ENCODE data around the gene SH3BP5L.

DNA sequence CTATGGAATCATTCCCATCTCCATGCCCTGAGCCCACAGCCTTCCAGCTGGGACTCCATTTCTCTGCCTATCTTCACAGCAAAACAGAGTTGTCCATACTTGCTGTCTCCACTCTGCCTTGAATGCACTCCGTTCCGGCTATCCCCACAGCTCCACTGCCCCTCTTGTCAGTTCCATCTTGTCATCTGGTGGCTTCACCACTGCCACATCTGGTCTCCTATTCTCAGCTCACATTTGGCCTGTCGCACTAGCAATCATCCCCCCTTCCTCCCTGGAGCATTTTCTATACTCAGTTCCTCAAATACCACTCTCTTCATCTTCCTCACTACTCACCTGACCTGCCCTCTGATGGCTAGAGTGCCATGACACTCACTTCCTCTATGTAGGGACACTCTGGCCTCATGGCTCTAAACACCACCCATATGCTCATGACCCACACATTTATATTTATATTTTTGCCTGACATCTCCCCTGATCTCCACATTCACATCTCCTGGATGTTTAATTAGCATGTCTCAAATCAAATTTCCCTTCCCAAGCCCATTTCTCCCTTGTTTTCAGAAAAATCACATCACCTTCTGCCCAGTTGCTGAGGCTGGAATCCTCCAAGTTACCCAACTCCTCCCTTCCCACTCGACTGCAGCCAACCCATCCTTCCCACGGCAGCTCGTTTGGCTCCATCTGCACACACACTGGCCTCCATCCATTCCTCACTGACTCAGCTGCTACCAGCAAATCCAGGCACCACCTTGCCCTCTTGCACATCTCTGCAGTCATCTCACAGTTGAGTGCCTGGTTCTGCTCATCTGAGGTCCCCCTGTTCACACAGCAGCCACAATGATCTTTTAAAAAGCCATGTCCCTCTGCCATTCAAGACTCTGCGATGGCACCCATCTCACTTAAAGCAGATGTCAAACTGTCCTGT, 27.0 kb upstream of the SH3BP5L start:
- TF ChIP-seq POLR2AphosphoS5 (IDR thresholded peaks at IDR 0.05; ENCODE audit: low read depth) (no peak), EZH2 (IDR thresholded peaks at IDR 0.05; ENCODE audit: low read depth, unreplicated experiment) (no peak), CREB1 (CRISPR knock-in tag; IDR thresholded peaks at IDR 0.05; ENCODE audit: low read depth) (no peak), NANOG (IDR thresholded peaks at IDR 0.05; ENCODE audit: borderline replicate concordance) (no peak), JUNB (IDR thresholded peaks at IDR 0.05; ENCODE audit: unreplicated experiment) (no peak)
- TF ChIP-seq, protein P1, sequence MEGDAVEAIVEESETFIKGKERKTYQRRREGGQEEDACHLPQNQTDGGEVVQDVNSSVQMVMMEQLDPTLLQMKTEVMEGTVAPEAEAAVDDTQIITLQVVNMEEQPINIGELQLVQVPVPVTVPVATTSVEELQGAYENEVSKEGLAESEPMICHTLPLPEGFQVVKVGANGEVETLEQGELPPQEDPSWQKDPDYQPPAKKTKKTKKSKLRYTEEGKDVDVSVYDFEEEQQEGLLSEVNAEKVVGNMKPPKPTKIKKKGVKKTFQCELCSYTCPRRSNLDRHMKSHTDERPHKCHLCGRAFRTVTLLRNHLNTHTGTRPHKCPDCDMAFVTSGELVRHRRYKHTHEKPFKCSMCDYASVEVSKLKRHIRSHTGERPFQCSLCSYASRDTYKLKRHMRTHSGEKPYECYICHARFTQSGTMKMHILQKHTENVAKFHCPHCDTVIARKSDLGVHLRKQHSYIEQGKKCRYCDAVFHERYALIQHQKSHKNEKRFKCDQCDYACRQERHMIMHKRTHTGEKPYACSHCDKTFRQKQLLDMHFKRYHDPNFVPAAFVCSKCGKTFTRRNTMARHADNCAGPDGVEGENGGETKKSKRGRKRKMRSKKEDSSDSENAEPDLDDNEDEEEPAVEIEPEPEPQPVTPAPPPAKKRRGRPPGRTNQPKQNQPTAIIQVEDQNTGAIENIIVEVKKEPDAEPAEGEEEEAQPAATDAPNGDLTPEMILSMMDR (conservative IDR thresholded peaks at IDR 0.05; ENCODE audit: low read depth in 2 of 2), result no peak
- TF ChIP-seq, protein P2, sequence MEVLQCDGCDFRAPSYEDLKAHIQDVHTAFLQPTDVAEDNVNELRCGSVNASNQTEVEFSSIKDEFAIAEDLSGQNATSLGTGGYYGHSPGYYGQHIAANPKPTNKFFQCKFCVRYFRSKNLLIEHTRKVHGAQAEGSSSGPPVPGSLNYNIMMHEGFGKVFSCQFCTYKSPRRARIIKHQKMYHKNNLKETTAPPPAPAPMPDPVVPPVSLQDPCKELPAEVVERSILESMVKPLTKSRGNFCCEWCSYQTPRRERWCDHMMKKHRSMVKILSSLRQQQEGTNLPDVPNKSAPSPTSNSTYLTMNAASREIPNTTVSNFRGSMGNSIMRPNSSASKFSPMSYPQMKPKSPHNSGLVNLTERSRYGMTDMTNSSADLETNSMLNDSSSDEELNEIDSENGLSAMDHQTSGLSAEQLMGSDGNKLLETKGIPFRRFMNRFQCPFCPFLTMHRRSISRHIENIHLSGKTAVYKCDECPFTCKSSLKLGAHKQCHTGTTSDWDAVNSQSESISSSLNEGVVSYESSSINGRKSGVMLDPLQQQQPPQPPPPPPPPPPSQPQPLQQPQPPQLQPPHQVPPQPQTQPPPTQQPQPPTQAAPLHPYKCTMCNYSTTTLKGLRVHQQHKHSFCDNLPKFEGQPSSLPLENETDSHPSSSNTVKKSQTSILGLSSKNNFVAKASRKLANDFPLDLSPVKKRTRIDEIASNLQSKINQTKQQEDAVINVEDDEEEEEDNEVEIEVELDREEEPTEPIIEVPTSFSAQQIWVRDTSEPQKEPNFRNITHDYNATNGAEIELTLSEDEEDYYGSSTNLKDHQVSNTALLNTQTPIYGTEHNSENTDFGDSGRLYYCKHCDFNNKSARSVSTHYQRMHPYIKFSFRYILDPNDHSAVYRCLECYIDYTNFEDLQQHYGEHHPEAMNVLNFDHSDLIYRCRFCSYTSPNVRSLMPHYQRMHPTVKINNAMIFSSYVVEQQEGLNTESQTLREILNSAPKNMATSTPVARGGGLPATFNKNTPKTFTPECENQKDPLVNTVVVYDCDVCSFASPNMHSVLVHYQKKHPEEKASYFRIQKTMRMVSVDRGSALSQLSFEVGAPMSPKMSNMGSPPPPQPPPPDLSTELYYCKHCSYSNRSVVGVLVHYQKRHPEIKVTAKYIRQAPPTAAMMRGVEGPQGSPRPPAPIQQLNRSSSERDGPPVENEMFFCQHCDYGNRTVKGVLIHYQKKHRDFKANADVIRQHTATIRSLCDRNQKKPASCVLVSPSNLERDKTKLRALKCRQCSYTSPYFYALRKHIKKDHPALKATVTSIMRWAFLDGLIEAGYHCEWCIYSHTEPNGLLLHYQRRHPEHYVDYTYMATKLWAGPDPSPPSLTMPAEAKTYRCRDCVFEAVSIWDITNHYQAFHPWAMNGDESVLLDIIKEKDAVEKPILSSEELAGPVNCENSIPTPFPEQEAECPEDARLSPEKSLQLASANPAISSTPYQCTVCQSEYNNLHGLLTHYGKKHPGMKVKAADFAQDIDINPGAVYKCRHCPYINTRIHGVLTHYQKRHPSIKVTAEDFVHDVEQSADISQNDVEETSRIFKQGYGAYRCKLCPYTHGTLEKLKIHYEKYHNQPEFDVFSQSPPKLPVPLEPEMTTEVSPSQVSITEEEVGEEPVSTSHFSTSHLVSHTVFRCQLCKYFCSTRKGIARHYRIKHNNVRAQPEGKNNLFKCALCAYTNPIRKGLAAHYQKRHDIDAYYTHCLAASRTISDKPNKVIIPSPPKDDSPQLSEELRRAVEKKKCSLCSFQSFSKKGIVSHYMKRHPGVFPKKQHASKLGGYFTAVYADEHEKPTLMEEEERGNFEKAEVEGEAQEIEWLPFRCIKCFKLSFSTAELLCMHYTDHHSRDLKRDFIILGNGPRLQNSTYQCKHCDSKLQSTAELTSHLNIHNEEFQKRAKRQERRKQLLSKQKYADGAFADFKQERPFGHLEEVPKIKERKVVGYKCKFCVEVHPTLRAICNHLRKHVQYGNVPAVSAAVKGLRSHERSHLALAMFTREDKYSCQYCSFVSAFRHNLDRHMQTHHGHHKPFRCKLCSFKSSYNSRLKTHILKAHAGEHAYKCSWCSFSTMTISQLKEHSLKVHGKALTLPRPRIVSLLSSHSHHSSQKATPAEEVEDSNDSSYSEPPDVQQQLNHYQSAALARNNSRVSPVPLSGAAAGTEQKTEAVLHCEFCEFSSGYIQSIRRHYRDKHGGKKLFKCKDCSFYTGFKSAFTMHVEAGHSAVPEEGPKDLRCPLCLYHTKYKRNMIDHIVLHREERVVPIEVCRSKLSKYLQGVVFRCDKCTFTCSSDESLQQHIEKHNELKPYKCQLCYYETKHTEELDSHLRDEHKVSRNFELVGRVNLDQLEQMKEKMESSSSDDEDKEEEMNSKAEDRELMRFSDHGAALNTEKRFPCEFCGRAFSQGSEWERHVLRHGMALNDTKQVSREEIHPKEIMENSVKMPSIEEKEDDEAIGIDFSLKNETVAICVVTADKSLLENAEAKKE (CRISPR knock-in tag; IDR thresholded peaks at IDR 0.05), result no peak
- TF ChIP-seq, protein P3, sequence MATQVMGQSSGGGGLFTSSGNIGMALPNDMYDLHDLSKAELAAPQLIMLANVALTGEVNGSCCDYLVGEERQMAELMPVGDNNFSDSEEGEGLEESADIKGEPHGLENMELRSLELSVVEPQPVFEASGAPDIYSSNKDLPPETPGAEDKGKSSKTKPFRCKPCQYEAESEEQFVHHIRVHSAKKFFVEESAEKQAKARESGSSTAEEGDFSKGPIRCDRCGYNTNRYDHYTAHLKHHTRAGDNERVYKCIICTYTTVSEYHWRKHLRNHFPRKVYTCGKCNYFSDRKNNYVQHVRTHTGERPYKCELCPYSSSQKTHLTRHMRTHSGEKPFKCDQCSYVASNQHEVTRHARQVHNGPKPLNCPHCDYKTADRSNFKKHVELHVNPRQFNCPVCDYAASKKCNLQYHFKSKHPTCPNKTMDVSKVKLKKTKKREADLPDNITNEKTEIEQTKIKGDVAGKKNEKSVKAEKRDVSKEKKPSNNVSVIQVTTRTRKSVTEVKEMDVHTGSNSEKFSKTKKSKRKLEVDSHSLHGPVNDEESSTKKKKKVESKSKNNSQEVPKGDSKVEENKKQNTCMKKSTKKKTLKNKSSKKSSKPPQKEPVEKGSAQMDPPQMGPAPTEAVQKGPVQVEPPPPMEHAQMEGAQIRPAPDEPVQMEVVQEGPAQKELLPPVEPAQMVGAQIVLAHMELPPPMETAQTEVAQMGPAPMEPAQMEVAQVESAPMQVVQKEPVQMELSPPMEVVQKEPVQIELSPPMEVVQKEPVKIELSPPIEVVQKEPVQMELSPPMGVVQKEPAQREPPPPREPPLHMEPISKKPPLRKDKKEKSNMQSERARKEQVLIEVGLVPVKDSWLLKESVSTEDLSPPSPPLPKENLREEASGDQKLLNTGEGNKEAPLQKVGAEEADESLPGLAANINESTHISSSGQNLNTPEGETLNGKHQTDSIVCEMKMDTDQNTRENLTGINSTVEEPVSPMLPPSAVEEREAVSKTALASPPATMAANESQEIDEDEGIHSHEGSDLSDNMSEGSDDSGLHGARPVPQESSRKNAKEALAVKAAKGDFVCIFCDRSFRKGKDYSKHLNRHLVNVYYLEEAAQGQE (IDR thresholded peaks at IDR 0.05; ENCODE audit: unreplicated experiment), result no peak

Data from GM23338 (cell line).